Panc1 (cell line): Measurements from ENCODE around the gene SMIM27.

ENCODE experiments used
- CTCF ChIP-seq: fragments of 450-650 bp; IDR thresholded peaks from 2 replicates; pipeline ENCODE4 v1.5.1; 2017; ENCODE audit warnings: mild to moderate bottlenecking
- SIN3A ChIP-seq: IDR thresholded peaks from 2 replicates; pipeline ENCODE4 v1.6.1; 2012; ENCODE audit warnings: low read depth, mild to moderate bottlenecking, low read length, moderate library complexity, borderline replicate concordance; ENCODE audit not compliant: insufficient read depth

GRCh38 chr9:32578976-32579375, 26.8 kb downstream of the SMIM27 start:
- no peak for TF ChIP-seq CTCF
- no peak for TF ChIP-seq SIN3A
